ENCODE measurements around the gene WDR59.

WDR59 gene

GRCh38 chr16:74887084-74887483, 97.8 kb downstream of the WDR59 start:
- DNase-seq (ENCODE audit: extremely low read depth, low read depth): no peak
- no peak for TF ChIP-seq CTCF (IDR thresholded peaks at IDR 0.05; ENCODE audit: low read depth, low read length)

- DNase-seq (ENCODE audit: extremely low read depth, low read depth): no peak
- TF ChIP-seq CTCF (IDR thresholded peaks at IDR 0.05; ENCODE audit: low read depth, low read length): no peak
Observed at GRCh38 chr16:74877706-74878105, 107.2 kb downstream of the WDR59 start.

GRCh38 chr16:74874912-74875546, 109.9 kb downstream of the WDR59 start:
- no peak for TF ChIP-seq CTCF (IDR thresholded peaks at IDR 0.05; ENCODE audit: low read depth, low read length)
- no peak for DNase-seq (ENCODE audit: extremely low read depth, low read depth)

- TF ChIP-seq CTCF (IDR thresholded peaks at IDR 0.05; ENCODE audit: low read depth, low read length): no peak
- DNase-seq (ENCODE audit: extremely low read depth, low read depth): no peak
Observed at GRCh38 chr16:74874123-74874522, 110.8 kb downstream of the WDR59 start.

- no peak for TF ChIP-seq CTCF (IDR thresholded peaks at IDR 0.05; ENCODE audit: low read depth, low read length)
- DNase-seq (ENCODE audit: extremely low read depth, low read depth): no peak
Observed at GRCh38 chr16:74872302-74872701, 112.6 kb downstream of the WDR59 start.

GRCh38 chr16:74871608-74872007, 113.3 kb downstream of the WDR59 start:
- no peak for TF ChIP-seq CTCF (IDR thresholded peaks at IDR 0.05; ENCODE audit: low read depth, low read length)
- no peak for DNase-seq (ENCODE audit: extremely low read depth, low read depth)

- no peak for TF ChIP-seq CTCF (IDR thresholded peaks at IDR 0.05; ENCODE audit: low read depth, low read length)
- DNase-seq (ENCODE audit: extremely low read depth, low read depth): no peak
Observed at GRCh38 chr16:74868501-74868900, 116.4 kb downstream of the WDR59 start.

All from AG09319 (cell line).